CD14-positive monocyte (primary cell): Measurements from ENCODE around the gene TMEM126A. TPM values are rescaled to one million over a fixed set of nuclear protein-coding genes. Genes with fewer than 3 reads are reported as not detected.
A peak's percentile ranks its signal among the peaks of the same experiment; 100 is the strongest.

ENCODE experiments used
- DNase-seq, 3 donors: peaks; one replicate each; pipeline ENCODE4 v3.0.0-alpha.2; 2011 to 2022
- H2AFZ ChIP-seq: 2 replicates; pipeline ENCODE4 v1.6.0; 2012; ENCODE audit warnings: mild to moderate bottlenecking, low read depth, low read length, inconsistent platforms; ENCODE audit not compliant: insufficient read depth, poor library complexity, severe bottlenecking
- H3K27ac ChIP-seq, 2 donors: 1 replicate in 1 of 2; 2 replicates in 1 of 2; pipeline ENCODE4 v1.5.1; 2012 to 2013; ENCODE audit warnings: low read length in 2 of 2, control low read depth in 1 of 2, inconsistent platforms in 1 of 2, low read depth in 1 of 2, mild to moderate bottlenecking in 1 of 2
- H3K27me3 ChIP-seq, 2 donors: one replicate each; pipeline versions ENCODE4 v1.6.0 to v1.6.1; 2011 to 2013; ENCODE audit warnings: low read length in 2 of 2; ENCODE audit not compliant: control insufficient read depth in 2 of 2, insufficient read depth in 2 of 2
- H3K36me3 ChIP-seq, 2 donors: replicated peaks in 1 of 2; 1 replicate in 1 of 2; 2 replicates in 1 of 2; pipeline versions ENCODE4 v1.5.1 to v1.6.1; 2012 to 2013; ENCODE audit warnings: low read length in 2 of 2, control low read depth in 1 of 2, inconsistent platforms in 1 of 2, mild to moderate bottlenecking in 1 of 2; ENCODE audit not compliant: insufficient read depth in 2 of 2, control insufficient read depth in 1 of 2
- H3K4me1 ChIP-seq, 2 donors: 1 replicate in 1 of 2; 2 replicates in 1 of 2; pipeline versions ENCODE4 v1.5.1 to v1.6.1; 2012 to 2013; ENCODE audit warnings: low read length in 2 of 2, control low read depth in 1 of 2, inconsistent platforms in 1 of 2, mild to moderate bottlenecking in 1 of 2, moderate library complexity in 1 of 2; ENCODE audit not compliant: insufficient read depth in 2 of 2, control insufficient read depth in 1 of 2
- H3K4me2 ChIP-seq: replicated peaks from 2 replicates; pipeline ENCODE3; 2012; ENCODE audit warnings: low read length, moderate library complexity, mild to moderate bottlenecking; ENCODE audit not compliant: poor library complexity, severe bottlenecking; ENCODE audit errors: extremely low read depth
- H3K4me3 ChIP-seq, 3 experiments: fragments of 200-600 bp in 1 of 3; sonication (generic) in 1 of 3; replicated peaks in 1 of 3; 1 replicate in 2 of 3; 2 replicates in 1 of 3; pipeline ENCODE4 v1.5.1; 2011 to 2013; ENCODE audit warnings: low read length in 3 of 3, mild to moderate bottlenecking in 3 of 3, control low read depth in 2 of 3, low read depth in 2 of 3, inconsistent platforms in 1 of 3, moderate library complexity in 1 of 3
- H3K79me2 ChIP-seq: 2 replicates; pipeline ENCODE4 v1.6.0; 2012; ENCODE audit warnings: mild to moderate bottlenecking, control low read depth, inconsistent platforms, low read length, moderate library complexity; ENCODE audit not compliant: insufficient read depth
- H3K9ac ChIP-seq: 2 replicates; pipeline ENCODE4 v1.6.0; 2017; ENCODE audit warnings: low read length, mild to moderate bottlenecking; ENCODE audit not compliant: insufficient read depth, poor library complexity, severe bottlenecking
- H3K9me3 ChIP-seq, 2 donors: replicated peaks in 1 of 2; 1 replicate in 1 of 2; 2 replicates in 1 of 2; pipeline versions ENCODE4 v1.5.1 to v1.6.1; 2012 to 2013; ENCODE audit warnings: low read length in 2 of 2, control low read depth in 1 of 2; ENCODE audit not compliant: control insufficient read depth in 1 of 2, insufficient read depth in 1 of 2
- H4K20me1 ChIP-seq: 2 replicates; pipeline ENCODE4 v1.6.0; 2012; ENCODE audit warnings: mild to moderate bottlenecking, low read length, control low read depth, moderate library complexity; ENCODE audit not compliant: insufficient read depth
- H3K27ac Mint-ChIP-seq, 7 donors: one replicate each; pipeline ENCODE4 v1.8.0; 2020; ENCODE audit warnings: mild to moderate bottlenecking in 7 of 7, mixed read lengths in 7 of 7, moderate library complexity in 6 of 7, inconsistent platforms in 2 of 7
- H3K27me3 Mint-ChIP-seq, 3 donors: one replicate each; pipeline ENCODE4 v1.8.0; 2021 to 2022; ENCODE audit warnings: low read depth in 3 of 3, mild to moderate bottlenecking in 3 of 3, mixed read lengths in 3 of 3, moderate library complexity in 3 of 3, inconsistent platforms in 1 of 3
- H3K36me3 Mint-ChIP-seq, 2 donors: one replicate each; pipeline ENCODE4 v1.8.0; 2020; ENCODE audit warnings: mixed read lengths in 2 of 2, inconsistent platforms in 1 of 2, mild to moderate bottlenecking in 1 of 2
- H3K4me1 Mint-ChIP-seq: one replicate; pipeline ENCODE4 v1.8.0; 2020; ENCODE audit warnings: mild to moderate bottlenecking, mixed read lengths
- H3K4me3 Mint-ChIP-seq, 2 donors: one replicate each; pipeline ENCODE4 v1.8.0; 2020; ENCODE audit warnings: mild to moderate bottlenecking in 2 of 2, mixed read lengths in 2 of 2, moderate library complexity in 1 of 2
- H3K9me3 Mint-ChIP-seq, 7 donors: one replicate each; pipeline ENCODE4 v1.8.0; 2020 to 2022; ENCODE audit warnings: mixed read lengths in 7 of 7, mild to moderate bottlenecking in 6 of 7, moderate library complexity in 6 of 7, inconsistent platforms in 2 of 7
- CTCF ChIP-seq: fragments of 200-600 bp; IDR thresholded peaks from one replicate; pipeline ENCODE4 v1.8.0; 2022; ENCODE audit warnings: antibody characterized with exemption, mild to moderate bottlenecking
- WGBS: methylation state at CpG from one replicate; pipeline ENCODE4 v1.1.5; 2013; ENCODE audit warnings: missing lambda C conversion rate; ENCODE audit not compliant: insufficient coverage; 5-methylcytosine and 5-hydroxymethylcytosine counted together
- intact Hi-C, 2 donors: fragments of 100-400 bp; cut with micrococcal nuclease; formaldehyde crosslinking; loops; one replicate each; pipeline versions ENCODE4 v1.15.0 to v1.15.1; 2023
- polyA plus RNA-seq, 3 donors: library from polyadenylated mRNA; depleted of rRNA in 1 of 3; unstranded in 2 of 3; stranded (reverse) in 1 of 3; fragments of 300-500 nt in 2 of 3; fragments of >200 nt in 1 of 3; fragmentation: Illumina TruSeq in 2 of 3; gene quantifications; 1 replicate in 2 of 3; 2 replicates in 1 of 3; pipeline ENCODE4 v1.2.3, GENCODE V29; 2012 to 2021

TMEM126A gene
- polyA plus RNA-seq, 3 donors: 23.9 to 71.3 (median 71.1) TPM

- intact Hi-C loops: loop anchor here in 1 of 2 donors (10.0 kb wide), 1 partner anchor 579 kb away; the partner anchor contains the start of gene EED
- Histone ChIP-seq H3K27ac (no peak overlapping the region), H3K4me2 (peak overlapping the region; percentile 93), H3K4me1 (peaks cover 17 to 32% of the 10 kb centered on the region in 2 donors), H3K36me3 (peaks cover 3 to 4% of the 10 kb centered on the region in 2 donors), H2AFZ (peak overlapping the region; percentile 92), H3K9me3 (no peaks in the 10 kb centered on the region), H3K9ac (no peak overlapping the region), H3K79me2 (peaks cover 46% of the 10 kb centered on the region), H4K20me1 (peaks cover 31% of the 10 kb centered on the region), H3K4me3 (peak overlapping the region in 1 of 3 experiments; percentile 94), H3K27me3 (no peaks in the 10 kb centered on the region)
- Mint-ChIP-seq H3K27ac (no peak overlapping the region), H3K36me3 (peaks cover 7 to 8% of the 10 kb centered on the region in 2 donors), H3K9me3 (peaks cover 0 to 2% (median 0%) of the 10 kb centered on the region in 7 donors), H3K27me3 (peaks cover 0 to 2% (median 0%) of the 10 kb centered on the region in 3 donors), H3K4me3 (no peak overlapping the region), H3K4me1 (peaks cover 25% of the 10 kb centered on the region)
- no peak for TF ChIP-seq CTCF
- no CpG with 5 or more reads among the region's 5 CpGs for WGBS
- no peak for DNase-seq
These were observed 18.0 kb downstream of the TMEM126A start for GRCh38 chr11:85665733-85666132.

GRCh38 chr11:85666687-85667086 is 18.9 kb downstream of the TMEM126A start:
- H4K20me1 ChIP-seq: peaks cover 21% of the 10 kb centered on the region
- no peak overlapping the region for H3K9ac ChIP-seq
- no peak overlapping the region for H2AFZ ChIP-seq
- H3K27me3 ChIP-seq: no peaks in the 10 kb centered on the region
- intact Hi-C loops: loop anchor here in 1 of 2 donors (10.0 kb wide), 1 partner anchor 578 kb away; the partner anchor contains the start of gene EED
- H3K4me1 ChIP-seq: peaks cover 17 to 25% of the 10 kb centered on the region in 2 donors
- H3K27ac ChIP-seq: no peak overlapping the region
- H3K4me3 ChIP-seq: no peak overlapping the region
- H3K79me2 ChIP-seq: peaks cover 36% of the 10 kb centered on the region
- Mint-ChIP-seq H3K9me3 (peaks cover 0 to 4% (median 2%) of the 10 kb centered on the region in 7 donors), H3K36me3 (no peaks in the 10 kb centered on the region), H3K27me3 (peaks cover 0 to 3% (median 0%) of the 10 kb centered on the region in 3 donors), H3K27ac (no peak overlapping the region), H3K4me3 (no peak overlapping the region), H3K4me1 (peaks cover 18% of the 10 kb centered on the region)
- DNase-seq: no peak
- no peaks in the 10 kb centered on the region for H3K36me3 ChIP-seq
- no peaks in the 10 kb centered on the region for H3K9me3 ChIP-seq
- H3K4me2 ChIP-seq: no peak overlapping the region
- no CpG with 5 or more reads among the region's 3 CpGs for WGBS
- TF ChIP-seq CTCF: no peak
